22Rv1 (cell line): Measurements from ENCODE around the gene ALOX15B.

Experiments used
- H3K27ac ChIP-seq: fragments of 450-650 bp; 2 replicates; pipeline ENCODE4 v1.5.1; 2017
- ZFX ChIP-seq: fragments of 450-650 bp; IDR thresholded peaks from 2 replicates; pipeline ENCODE4 v1.6.1; 2017; ENCODE audit warnings: antibody characterized with exemption, borderline replicate concordance
- TF ChIP-seq, protein P1 (sequence below): fragments of 450-650 bp; IDR thresholded peaks from 2 replicates; pipeline ENCODE4 v1.5.1; 2017; ENCODE audit warnings: mild to moderate bottlenecking

Gene ALOX15B

DNA sequence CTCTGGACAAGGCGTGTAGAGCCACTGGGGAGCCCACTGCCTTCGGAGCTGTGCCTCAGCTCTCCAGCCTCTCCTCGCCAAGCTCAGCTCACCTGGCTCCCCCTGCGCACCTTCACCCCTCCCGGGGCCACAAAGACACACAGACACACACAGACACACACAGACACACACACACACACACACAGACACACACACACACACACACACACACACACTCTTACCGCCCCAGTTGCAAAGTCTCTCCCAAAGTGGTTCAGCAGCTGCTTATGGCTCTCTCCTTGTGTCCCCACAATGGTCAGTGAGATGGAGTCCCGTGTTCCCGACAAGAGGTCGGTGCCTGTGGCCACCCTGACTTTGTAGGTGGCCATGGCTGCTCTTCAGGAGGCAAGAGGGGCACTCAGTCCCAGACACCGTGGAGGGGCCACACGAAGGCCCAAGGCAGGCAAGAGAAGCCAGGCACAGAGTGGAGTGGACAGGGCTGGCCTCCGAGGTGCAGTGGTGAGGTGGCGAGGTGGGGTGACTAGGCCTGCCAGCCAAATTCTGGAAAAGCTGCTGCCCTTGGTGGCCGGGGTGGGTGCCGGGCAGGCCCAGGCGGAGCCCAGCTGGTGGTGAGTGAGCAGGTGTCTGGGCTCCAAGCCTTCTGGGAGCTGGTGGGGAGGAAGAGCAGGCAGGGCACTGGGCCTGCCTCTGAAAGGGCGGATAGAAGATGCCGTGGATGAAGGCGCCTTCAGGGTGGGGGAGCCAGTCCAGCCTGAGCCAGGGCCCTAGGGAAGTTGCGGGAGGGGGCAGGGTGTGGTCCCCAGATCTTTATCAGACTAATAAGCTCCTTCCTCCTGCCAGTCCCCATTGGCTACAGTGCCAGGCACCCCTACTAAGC, 48.5 kb downstream of the ALOX15B start, which contains the start of gene ALOX12B:
Gene ALOX12B, minus strand, starts transcription at position 642 of the 877 bp plus-strand sequence. Its CDS starts 274 bp downstream, at position 368.
- TF ChIP-seq, protein P1, sequence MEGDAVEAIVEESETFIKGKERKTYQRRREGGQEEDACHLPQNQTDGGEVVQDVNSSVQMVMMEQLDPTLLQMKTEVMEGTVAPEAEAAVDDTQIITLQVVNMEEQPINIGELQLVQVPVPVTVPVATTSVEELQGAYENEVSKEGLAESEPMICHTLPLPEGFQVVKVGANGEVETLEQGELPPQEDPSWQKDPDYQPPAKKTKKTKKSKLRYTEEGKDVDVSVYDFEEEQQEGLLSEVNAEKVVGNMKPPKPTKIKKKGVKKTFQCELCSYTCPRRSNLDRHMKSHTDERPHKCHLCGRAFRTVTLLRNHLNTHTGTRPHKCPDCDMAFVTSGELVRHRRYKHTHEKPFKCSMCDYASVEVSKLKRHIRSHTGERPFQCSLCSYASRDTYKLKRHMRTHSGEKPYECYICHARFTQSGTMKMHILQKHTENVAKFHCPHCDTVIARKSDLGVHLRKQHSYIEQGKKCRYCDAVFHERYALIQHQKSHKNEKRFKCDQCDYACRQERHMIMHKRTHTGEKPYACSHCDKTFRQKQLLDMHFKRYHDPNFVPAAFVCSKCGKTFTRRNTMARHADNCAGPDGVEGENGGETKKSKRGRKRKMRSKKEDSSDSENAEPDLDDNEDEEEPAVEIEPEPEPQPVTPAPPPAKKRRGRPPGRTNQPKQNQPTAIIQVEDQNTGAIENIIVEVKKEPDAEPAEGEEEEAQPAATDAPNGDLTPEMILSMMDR: no peak
- TF ChIP-seq ZFX: no peak
- H3K27ac ChIP-seq: no peak within 1 kb of the TSS

DNA sequence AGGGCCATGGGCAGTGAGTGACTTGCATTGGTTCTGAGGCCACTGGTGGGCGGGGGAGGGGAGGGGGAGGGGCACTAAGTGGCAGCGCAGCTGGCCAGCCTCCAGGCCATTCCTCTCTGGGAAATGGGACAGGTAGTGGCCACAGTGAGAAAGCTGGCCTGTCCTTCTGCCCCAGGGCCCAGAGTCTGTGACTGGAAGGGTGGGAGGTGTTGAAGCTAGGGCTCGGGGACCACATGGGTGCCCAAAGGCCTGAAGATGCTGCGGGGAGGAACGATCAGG, 49.0 kb downstream of the ALOX15B start:
- TF ChIP-seq, protein P1: no peak
- no peak for TF ChIP-seq ZFX
- no peak overlapping the region for H3K27ac ChIP-seq

DNA sequence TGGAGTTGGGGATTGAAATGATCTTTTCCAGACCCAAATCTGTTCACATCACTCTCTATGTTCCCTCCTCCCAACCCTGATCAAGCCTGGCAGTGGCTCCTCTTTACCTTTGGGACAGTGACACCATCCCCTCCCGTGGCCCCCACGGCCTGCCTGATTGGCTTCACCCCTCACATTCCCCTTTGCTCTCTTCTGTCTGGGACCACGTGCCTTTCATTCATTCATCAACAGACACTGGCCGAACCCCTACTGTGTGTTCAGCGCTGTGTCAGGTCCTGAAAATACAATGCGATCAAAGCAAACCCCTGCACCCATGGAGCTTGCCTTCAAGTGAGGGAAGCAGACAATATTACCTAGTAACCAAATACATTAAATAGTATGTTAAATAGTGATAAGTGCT, 50.9 kb downstream of the ALOX15B start:
- no peak overlapping the region for H3K27ac ChIP-seq
- TF ChIP-seq ZFX: no peak
- TF ChIP-seq, protein P1: no peak

DNA sequence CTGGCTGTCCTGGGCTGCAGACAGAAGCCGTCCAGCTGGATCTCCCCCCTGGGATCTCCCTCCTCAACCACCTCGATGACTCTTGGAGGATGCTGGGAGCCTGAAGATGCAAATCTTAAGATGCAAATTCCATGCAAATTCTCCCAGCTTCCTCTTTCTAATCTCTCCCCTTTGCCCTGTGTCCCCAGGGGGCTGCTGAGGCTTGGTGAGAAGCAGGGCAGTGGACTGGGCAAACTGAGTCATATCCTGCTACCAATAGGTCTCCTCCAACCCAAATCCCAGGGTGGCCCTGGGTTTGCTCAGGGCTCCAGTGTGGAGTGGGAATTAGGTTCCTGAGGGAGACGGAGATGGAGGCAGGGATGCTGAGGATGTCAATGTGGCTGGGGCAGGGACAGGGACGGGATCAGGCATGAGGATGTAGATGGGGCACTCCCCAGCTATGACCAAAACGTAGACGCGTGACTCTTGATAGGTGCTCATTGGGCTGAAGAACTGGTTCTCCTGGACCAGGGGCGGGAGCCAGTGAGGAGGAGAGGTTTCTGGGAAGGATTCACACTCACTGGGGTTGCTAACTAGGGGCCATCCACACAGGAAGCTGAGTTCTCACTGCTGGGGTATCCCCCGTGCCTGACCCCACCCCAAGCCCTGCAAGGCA, 52.3 kb downstream of the ALOX15B start:
- no peak for TF ChIP-seq ZFX
- TF ChIP-seq, protein P1: no peak
- H3K27ac ChIP-seq: no peak overlapping the region

DNA sequence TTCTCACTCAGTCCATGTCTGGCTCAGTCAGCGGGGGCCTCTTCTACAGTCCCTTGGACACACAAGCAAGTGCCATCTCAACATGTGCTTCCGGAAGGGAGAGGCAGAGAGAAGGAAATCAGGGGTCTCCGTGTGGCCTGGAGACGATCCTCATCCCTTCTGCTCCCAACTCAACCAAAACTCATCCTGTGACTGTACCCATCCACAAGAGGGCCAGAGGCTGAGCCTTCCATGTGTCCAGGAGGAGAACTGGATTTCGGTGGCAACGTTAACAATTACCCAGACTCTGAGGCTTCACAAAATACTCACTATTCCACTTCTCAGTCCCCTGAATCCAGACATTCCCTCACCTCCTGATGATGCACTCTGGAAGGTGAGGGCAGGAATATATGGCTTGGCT, 56.5 kb downstream of the ALOX15B start:
- no peak overlapping the region for H3K27ac ChIP-seq
- TF ChIP-seq ZFX: no peak
- TF ChIP-seq, protein P1: no peak

DNA sequence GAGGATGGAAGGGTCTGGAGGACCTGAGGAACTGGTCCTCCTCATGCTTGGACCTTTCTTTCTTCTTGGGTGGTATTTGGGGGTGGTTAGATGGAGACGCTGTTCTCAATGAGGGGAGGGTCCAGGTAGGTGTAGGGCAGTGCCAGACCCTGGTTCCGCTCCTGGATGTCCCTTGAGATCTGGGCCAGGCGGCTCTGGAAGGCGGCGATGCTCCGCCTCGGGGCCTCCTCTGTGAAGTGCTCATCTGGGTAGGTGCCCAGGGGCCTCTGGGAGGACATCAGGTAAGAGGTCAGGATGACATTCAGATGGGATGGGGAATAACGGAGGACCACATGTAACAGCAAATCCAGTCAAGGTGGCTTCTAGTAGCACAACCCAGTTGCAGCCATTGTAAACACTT, 57.7 kb downstream of the ALOX15B start:
- no peak overlapping the region for H3K27ac ChIP-seq
- TF ChIP-seq, protein P1: no peak
- no peak for TF ChIP-seq ZFX
